ENCODE results near the gene ADAMTSL3.

DNA sequence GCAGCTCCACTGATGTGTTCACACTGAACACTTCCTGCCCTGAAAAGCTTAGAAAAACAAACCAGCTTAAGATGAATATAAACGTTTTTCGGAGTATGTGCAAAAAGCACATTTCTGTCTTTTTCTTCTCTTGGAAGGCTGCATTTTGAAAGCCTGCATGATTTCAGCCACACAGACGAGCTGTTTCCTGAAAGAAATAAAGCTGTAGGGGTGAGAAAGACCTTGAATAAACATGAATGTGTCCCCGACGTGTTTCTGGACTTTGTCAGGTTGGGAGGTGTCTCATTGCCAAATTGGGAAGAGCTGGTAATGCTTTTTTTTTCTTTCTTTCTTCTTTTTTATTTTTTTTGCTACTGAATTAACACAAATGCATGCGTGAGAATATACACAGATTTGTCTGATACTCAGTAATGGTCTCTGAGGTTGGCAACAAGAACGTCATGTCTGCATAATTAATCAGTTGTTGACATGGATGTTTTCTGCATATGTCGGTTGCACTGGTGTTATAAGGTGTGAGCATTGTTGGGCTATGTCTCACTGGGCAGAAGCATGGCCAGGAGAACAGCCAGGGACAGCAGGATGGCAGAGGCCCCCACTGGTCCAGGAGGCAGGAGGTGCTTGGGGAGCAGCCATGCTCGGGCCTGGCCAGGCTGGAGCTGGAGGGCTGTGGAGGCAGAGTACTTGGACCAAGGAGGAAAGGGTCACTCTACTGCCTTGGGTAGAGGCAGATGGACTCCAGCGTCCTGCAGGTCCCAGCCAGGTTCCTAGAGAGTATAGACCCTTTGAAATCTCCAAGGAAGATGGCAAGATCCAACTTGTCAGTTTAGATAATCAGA is 39.0 kb downstream of the ADAMTSL3 start:
- TF ChIP-seq POLR2AphosphoS5 (IDR thresholded peaks at IDR 0.05; ENCODE audit: low read depth) (no peak), EZH2 (IDR thresholded peaks at IDR 0.05; ENCODE audit: low read depth, unreplicated experiment) (no peak), STAT1 (IDR thresholded peaks at IDR 0.05; ENCODE audit: unreplicated experiment) (no peak), NANOG (IDR thresholded peaks at IDR 0.05; ENCODE audit: borderline replicate concordance) (no peak), JUNB (IDR thresholded peaks at IDR 0.05; ENCODE audit: unreplicated experiment) (no peak), EZH2phosphoT487 (IDR thresholded peaks at IDR 0.05; ENCODE audit: unreplicated experiment) (no peak), CREB1 (CRISPR knock-in tag; IDR thresholded peaks at IDR 0.05; ENCODE audit: low read depth) (no peak), ZNF114 (CRISPR knock-in tag; IDR thresholded peaks at IDR 0.05) (no peak)
- TF ChIP-seq, protein P1, sequence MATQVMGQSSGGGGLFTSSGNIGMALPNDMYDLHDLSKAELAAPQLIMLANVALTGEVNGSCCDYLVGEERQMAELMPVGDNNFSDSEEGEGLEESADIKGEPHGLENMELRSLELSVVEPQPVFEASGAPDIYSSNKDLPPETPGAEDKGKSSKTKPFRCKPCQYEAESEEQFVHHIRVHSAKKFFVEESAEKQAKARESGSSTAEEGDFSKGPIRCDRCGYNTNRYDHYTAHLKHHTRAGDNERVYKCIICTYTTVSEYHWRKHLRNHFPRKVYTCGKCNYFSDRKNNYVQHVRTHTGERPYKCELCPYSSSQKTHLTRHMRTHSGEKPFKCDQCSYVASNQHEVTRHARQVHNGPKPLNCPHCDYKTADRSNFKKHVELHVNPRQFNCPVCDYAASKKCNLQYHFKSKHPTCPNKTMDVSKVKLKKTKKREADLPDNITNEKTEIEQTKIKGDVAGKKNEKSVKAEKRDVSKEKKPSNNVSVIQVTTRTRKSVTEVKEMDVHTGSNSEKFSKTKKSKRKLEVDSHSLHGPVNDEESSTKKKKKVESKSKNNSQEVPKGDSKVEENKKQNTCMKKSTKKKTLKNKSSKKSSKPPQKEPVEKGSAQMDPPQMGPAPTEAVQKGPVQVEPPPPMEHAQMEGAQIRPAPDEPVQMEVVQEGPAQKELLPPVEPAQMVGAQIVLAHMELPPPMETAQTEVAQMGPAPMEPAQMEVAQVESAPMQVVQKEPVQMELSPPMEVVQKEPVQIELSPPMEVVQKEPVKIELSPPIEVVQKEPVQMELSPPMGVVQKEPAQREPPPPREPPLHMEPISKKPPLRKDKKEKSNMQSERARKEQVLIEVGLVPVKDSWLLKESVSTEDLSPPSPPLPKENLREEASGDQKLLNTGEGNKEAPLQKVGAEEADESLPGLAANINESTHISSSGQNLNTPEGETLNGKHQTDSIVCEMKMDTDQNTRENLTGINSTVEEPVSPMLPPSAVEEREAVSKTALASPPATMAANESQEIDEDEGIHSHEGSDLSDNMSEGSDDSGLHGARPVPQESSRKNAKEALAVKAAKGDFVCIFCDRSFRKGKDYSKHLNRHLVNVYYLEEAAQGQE (IDR thresholded peaks at IDR 0.05; ENCODE audit: unreplicated experiment): no peak
- TF ChIP-seq, protein P2, sequence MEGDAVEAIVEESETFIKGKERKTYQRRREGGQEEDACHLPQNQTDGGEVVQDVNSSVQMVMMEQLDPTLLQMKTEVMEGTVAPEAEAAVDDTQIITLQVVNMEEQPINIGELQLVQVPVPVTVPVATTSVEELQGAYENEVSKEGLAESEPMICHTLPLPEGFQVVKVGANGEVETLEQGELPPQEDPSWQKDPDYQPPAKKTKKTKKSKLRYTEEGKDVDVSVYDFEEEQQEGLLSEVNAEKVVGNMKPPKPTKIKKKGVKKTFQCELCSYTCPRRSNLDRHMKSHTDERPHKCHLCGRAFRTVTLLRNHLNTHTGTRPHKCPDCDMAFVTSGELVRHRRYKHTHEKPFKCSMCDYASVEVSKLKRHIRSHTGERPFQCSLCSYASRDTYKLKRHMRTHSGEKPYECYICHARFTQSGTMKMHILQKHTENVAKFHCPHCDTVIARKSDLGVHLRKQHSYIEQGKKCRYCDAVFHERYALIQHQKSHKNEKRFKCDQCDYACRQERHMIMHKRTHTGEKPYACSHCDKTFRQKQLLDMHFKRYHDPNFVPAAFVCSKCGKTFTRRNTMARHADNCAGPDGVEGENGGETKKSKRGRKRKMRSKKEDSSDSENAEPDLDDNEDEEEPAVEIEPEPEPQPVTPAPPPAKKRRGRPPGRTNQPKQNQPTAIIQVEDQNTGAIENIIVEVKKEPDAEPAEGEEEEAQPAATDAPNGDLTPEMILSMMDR (conservative IDR thresholded peaks at IDR 0.05; ENCODE audit: low read depth in 2 of 2): no peak
- TF ChIP-seq, protein P3, sequence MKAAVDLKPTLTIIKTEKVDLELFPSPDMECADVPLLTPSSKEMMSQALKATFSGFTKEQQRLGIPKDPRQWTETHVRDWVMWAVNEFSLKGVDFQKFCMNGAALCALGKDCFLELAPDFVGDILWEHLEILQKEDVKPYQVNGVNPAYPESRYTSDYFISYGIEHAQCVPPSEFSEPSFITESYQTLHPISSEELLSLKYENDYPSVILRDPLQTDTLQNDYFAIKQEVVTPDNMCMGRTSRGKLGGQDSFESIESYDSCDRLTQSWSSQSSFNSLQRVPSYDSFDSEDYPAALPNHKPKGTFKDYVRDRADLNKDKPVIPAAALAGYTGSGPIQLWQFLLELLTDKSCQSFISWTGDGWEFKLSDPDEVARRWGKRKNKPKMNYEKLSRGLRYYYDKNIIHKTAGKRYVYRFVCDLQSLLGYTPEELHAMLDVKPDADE (IDR thresholded peaks at IDR 0.05): no peak
- TF ChIP-seq, protein P4, sequence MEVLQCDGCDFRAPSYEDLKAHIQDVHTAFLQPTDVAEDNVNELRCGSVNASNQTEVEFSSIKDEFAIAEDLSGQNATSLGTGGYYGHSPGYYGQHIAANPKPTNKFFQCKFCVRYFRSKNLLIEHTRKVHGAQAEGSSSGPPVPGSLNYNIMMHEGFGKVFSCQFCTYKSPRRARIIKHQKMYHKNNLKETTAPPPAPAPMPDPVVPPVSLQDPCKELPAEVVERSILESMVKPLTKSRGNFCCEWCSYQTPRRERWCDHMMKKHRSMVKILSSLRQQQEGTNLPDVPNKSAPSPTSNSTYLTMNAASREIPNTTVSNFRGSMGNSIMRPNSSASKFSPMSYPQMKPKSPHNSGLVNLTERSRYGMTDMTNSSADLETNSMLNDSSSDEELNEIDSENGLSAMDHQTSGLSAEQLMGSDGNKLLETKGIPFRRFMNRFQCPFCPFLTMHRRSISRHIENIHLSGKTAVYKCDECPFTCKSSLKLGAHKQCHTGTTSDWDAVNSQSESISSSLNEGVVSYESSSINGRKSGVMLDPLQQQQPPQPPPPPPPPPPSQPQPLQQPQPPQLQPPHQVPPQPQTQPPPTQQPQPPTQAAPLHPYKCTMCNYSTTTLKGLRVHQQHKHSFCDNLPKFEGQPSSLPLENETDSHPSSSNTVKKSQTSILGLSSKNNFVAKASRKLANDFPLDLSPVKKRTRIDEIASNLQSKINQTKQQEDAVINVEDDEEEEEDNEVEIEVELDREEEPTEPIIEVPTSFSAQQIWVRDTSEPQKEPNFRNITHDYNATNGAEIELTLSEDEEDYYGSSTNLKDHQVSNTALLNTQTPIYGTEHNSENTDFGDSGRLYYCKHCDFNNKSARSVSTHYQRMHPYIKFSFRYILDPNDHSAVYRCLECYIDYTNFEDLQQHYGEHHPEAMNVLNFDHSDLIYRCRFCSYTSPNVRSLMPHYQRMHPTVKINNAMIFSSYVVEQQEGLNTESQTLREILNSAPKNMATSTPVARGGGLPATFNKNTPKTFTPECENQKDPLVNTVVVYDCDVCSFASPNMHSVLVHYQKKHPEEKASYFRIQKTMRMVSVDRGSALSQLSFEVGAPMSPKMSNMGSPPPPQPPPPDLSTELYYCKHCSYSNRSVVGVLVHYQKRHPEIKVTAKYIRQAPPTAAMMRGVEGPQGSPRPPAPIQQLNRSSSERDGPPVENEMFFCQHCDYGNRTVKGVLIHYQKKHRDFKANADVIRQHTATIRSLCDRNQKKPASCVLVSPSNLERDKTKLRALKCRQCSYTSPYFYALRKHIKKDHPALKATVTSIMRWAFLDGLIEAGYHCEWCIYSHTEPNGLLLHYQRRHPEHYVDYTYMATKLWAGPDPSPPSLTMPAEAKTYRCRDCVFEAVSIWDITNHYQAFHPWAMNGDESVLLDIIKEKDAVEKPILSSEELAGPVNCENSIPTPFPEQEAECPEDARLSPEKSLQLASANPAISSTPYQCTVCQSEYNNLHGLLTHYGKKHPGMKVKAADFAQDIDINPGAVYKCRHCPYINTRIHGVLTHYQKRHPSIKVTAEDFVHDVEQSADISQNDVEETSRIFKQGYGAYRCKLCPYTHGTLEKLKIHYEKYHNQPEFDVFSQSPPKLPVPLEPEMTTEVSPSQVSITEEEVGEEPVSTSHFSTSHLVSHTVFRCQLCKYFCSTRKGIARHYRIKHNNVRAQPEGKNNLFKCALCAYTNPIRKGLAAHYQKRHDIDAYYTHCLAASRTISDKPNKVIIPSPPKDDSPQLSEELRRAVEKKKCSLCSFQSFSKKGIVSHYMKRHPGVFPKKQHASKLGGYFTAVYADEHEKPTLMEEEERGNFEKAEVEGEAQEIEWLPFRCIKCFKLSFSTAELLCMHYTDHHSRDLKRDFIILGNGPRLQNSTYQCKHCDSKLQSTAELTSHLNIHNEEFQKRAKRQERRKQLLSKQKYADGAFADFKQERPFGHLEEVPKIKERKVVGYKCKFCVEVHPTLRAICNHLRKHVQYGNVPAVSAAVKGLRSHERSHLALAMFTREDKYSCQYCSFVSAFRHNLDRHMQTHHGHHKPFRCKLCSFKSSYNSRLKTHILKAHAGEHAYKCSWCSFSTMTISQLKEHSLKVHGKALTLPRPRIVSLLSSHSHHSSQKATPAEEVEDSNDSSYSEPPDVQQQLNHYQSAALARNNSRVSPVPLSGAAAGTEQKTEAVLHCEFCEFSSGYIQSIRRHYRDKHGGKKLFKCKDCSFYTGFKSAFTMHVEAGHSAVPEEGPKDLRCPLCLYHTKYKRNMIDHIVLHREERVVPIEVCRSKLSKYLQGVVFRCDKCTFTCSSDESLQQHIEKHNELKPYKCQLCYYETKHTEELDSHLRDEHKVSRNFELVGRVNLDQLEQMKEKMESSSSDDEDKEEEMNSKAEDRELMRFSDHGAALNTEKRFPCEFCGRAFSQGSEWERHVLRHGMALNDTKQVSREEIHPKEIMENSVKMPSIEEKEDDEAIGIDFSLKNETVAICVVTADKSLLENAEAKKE (CRISPR knock-in tag; IDR thresholded peaks at IDR 0.05): no peak
